ENCODE data around the gene CDKN1C. TPM values are rescaled to one million over a fixed set of nuclear protein-coding genes. Genes with fewer than 3 reads are reported as not detected.

The CDKN1C gene
- total RNA-seq, 1 donor from 2014 or later, result 9.5 TPM

DNA sequence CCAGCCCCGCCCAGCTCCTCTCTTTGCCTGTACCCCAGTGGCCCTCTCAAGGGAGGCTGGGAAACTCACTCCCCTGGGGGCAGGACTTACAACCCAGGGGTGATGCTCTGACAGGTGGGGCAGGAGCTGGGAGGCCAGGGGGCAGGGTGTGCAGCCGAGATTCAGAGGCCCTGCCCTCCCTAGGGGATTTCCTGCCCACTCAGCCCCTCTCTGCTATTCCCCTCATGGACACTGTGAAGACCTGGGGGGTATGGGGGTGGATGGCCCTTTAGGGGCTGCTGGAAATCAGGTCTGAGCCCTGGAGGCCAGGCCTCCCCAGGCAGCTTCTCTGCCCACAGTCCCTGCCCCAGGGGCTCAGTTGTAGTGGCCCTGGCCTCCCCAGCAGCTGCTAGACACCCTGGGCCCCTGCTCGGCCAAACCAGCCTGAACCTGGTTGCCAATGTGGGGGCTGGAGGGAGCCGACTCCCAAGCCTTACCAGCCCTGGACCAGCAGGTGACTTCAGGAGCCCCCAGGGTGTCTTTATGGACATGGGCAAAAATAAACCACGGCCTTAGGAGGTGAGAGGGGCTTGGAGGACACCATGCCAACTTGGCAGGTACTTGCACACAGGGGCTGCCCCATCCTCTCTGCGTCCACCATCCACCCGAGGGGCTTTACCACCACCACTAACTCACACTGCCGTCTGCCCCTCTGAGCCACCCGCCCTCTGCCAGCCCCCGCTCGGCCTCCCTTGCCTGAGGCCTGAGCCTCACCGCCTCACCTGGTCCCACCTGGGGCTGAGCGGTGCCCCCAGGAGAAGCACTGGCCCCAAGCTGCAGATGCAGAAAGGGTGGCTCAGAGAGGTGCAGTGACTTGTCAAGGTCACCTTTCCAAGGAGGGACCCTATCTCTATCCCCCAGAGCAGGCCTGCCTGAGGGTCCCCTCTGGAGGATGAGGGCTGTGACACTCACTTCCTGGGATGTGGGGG lies 46.5 kb upstream of the CDKN1C start:
- no peak overlapping the region for H3K4me3 ChIP-seq (ENCODE audit: low read depth, low read length)

DNA sequence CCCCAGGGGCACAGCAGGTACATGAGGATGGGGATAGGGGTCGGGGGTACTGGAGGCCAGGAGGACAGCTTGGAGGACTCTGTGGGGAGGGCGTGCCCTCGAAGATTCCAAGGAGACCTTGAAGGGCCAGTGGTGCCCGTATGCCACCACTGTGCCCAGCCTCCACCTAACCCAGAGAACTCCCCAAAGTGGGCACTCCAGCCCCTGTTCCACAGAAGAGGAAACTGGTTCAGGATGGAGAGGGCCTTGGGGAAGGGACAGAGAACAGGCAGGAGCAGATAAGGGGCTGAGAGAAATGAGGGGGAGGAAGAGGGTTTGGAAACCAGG lies 45.8 kb upstream of the CDKN1C start:
- TF ChIP-seq, protein P1, sequence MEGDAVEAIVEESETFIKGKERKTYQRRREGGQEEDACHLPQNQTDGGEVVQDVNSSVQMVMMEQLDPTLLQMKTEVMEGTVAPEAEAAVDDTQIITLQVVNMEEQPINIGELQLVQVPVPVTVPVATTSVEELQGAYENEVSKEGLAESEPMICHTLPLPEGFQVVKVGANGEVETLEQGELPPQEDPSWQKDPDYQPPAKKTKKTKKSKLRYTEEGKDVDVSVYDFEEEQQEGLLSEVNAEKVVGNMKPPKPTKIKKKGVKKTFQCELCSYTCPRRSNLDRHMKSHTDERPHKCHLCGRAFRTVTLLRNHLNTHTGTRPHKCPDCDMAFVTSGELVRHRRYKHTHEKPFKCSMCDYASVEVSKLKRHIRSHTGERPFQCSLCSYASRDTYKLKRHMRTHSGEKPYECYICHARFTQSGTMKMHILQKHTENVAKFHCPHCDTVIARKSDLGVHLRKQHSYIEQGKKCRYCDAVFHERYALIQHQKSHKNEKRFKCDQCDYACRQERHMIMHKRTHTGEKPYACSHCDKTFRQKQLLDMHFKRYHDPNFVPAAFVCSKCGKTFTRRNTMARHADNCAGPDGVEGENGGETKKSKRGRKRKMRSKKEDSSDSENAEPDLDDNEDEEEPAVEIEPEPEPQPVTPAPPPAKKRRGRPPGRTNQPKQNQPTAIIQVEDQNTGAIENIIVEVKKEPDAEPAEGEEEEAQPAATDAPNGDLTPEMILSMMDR (IDR thresholded peaks at IDR 0.05; ENCODE audit: insufficient read depth, low read length, severe bottlenecking), result no peak
- DNase-seq (ENCODE audit: low read depth) (no peak), FAIRE-seq (no peak)
- H3K4me3 ChIP-seq (ENCODE audit: low read depth, low read length), result no peak overlapping the region
- H3K27me3 ChIP-seq (ENCODE audit: control insufficient read depth, insufficient read depth, low read length), result no peaks in the 10 kb centered on the region
- peaks cover 5% of the 10 kb centered on the region for H3K36me3 ChIP-seq (ENCODE audit: control insufficient read depth, insufficient read depth, low read length)

More for the DNA sequence above, 46.5 kb upstream of the CDKN1C start:
- TF ChIP-seq, protein P1 (IDR thresholded peaks at IDR 0.05; ENCODE audit: insufficient read depth, low read length, severe bottlenecking), result no peak
- peaks cover 5% of the 10 kb centered on the region for H3K36me3 ChIP-seq (ENCODE audit: control insufficient read depth, insufficient read depth, low read length)
- FAIRE-seq (no peak), DNase-seq (ENCODE audit: low read depth) (no peak)
- H3K27me3 ChIP-seq (ENCODE audit: control insufficient read depth, insufficient read depth, low read length), result no peaks in the 10 kb centered on the region

DNA sequence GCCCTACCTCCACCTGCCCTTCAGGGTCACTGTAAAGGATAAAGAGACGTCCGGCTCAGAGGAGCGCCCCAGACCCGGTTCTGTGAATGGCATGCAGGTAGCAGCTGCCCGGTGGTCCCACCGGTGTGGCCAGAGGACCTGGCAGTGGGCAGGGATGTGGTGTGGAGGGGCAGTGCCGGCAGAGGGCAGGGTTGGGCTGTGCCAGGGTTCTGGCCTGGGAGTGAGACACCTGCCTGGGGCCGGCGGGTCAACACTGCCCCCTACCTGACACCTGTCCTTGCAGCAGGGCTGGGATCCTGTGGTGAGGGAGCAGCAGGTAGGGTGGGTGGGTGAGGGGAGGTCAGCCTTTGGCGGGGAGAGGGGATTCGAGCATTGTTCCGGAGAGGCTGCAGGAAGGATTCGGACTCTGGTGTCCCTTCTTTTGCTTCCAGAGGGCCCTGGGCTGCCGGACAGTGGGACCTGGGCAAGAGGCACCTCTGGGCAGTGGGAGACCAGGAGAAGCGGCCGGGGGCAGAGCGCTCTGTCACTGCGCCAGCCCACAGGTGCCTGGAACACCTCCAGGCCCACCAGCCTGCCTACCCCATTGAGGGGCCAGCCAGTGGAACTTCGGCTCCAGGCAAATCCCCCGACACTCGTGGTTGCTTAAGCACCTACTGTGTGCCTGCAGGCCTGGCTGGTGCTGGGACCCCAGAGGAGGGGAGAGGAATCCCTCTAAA lies 45.3 kb upstream of the CDKN1C start:
- DNase-seq (ENCODE audit: low read depth) (peak; percentile 80), FAIRE-seq (no peak)
- H3K4me3 ChIP-seq (ENCODE audit: low read depth, low read length), result peak overlapping the region; percentile 97
- H3K36me3 ChIP-seq (ENCODE audit: control insufficient read depth, insufficient read depth, low read length), result peaks cover 5% of the 10 kb centered on the region
- TF ChIP-seq, protein P1 (IDR thresholded peaks at IDR 0.05; ENCODE audit: insufficient read depth, low read length, severe bottlenecking), result peak; percentile 98
- H3K27me3 ChIP-seq (ENCODE audit: control insufficient read depth, insufficient read depth, low read length), result no peaks in the 10 kb centered on the region

DNA sequence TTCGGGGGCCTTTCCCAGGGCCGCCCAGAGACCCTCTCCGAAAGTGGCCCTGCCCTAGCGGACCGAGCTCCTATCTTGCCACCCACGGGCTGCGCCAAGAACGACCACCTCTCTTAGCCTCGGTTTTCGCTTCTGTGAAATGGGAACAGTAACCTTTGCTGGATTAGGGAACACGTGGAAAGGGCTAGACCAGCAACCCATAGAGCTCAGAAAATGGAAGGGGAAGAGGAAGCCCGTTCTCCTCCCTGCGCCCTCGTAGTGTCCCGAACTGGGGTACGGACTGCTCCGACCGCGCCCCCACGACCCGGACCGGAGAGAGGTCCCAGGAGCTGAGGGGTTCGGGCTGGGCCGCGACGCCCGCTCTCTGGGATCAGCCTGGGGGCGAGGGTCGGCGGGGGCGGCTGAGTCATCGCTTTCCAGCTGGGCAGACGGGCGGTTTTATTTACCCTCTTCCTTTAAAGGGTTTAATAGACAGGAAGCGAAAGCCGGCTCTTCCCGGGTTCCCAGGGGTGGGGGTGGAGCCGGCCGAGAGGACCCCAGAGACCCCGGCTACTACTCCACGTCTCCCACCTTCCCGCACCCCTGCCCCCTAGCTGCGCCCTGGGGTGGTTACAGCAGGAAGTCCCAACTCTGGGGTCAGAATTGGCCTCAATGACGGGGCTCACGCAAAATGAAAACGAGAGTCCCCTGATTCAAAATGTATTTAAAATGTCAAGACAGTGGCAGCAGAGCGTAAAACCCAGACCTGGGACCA lies 44.6 kb upstream of the CDKN1C start:
- FAIRE-seq (no peak), DNase-seq (ENCODE audit: low read depth) (peak; percentile 55)
- Histone ChIP-seq H3K27me3 (ENCODE audit: control insufficient read depth, insufficient read depth, low read length) (no peaks in the 10 kb centered on the region), H3K36me3 (ENCODE audit: control insufficient read depth, insufficient read depth, low read length) (peaks cover 5% of the 10 kb centered on the region), H3K4me3 (ENCODE audit: low read depth, low read length) (peak overlapping the region; percentile 97)
- TF ChIP-seq, protein P1 (IDR thresholded peaks at IDR 0.05; ENCODE audit: insufficient read depth, low read length, severe bottlenecking), result no peak

DNA sequence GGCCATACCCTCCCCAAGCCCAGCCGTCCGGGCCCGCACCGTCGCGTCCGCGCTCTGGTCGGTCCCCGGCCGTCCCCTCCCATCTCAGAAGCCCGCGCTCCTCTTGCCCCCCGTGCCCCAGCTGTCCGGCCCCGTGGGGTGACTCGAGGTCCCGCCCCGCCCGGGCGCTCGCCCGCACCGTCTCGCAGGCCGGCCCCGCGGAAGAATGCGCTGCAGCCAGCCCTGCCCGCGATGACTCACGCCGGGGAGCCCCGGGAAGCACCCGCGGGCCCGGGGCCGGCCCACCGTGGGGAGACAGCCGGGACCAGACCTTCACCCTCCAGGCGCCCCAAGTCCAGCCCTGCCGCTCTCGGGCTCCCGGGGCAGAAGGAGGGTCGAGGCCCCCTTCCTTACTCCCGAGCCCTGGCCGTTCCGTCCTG lies 44.0 kb upstream of the CDKN1C start:
- TF ChIP-seq, protein P1 (IDR thresholded peaks at IDR 0.05; ENCODE audit: insufficient read depth, low read length, severe bottlenecking), result no peak
- DNase-seq (ENCODE audit: low read depth) (peak; percentile 65), FAIRE-seq (no peak)
- Histone ChIP-seq H3K4me3 (ENCODE audit: low read depth, low read length) (peak overlapping the region; percentile 97), H3K36me3 (ENCODE audit: control insufficient read depth, insufficient read depth, low read length) (peaks cover 5% of the 10 kb centered on the region), H3K27me3 (ENCODE audit: control insufficient read depth, insufficient read depth, low read length) (no peaks in the 10 kb centered on the region)

Measured in bronchial epithelial cell (primary cell).